Measurements from ENCODE around the gene MYO18B.

DNA sequence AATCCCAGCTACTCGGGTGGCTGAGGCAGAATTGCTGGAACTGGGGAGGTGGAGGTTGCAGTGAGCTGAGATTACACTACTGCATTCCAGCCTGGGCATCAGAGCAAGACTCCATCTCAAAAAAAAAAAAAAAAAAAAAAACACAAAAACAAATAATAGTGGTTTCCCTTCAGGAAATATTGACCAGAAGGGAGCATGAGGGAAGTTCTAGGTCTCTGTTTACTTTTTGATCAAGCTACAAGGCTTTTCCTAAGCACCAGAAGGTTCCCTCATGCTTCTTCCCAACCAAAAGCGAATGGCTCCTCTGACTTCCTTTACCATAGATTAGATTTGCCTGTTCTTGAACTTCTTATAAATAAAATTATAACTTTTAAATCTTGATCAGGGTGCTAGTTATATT lies 18.3 kb downstream of the MYO18B start:
- TF ChIP-seq, protein P1, sequence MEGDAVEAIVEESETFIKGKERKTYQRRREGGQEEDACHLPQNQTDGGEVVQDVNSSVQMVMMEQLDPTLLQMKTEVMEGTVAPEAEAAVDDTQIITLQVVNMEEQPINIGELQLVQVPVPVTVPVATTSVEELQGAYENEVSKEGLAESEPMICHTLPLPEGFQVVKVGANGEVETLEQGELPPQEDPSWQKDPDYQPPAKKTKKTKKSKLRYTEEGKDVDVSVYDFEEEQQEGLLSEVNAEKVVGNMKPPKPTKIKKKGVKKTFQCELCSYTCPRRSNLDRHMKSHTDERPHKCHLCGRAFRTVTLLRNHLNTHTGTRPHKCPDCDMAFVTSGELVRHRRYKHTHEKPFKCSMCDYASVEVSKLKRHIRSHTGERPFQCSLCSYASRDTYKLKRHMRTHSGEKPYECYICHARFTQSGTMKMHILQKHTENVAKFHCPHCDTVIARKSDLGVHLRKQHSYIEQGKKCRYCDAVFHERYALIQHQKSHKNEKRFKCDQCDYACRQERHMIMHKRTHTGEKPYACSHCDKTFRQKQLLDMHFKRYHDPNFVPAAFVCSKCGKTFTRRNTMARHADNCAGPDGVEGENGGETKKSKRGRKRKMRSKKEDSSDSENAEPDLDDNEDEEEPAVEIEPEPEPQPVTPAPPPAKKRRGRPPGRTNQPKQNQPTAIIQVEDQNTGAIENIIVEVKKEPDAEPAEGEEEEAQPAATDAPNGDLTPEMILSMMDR (IDR thresholded peaks at IDR 0.05), result no peak
- no peak for TF ChIP-seq POLR2A (IDR thresholded peaks at IDR 0.05)

All from right lobe of liver (tissue), 4 donors.